Activated naive CD8-positive, alpha-beta T cell treated with anti-CD3 and anti-CD28 coated beads, Interleukin-2, amount 10 ng/mL, durations not matched to agents 7 days and 5 days (primary cell): ENCODE results near the gene TBXAS1. TPM values are rescaled to one million over a fixed set of nuclear protein-coding genes. Genes with fewer than 3 reads are reported as not detected.

ENCODE experiments used
- ATAC-seq: fragments of 150-1000 bp; cut with Tn5 transposase; one replicate; pipeline ENCODE4 v1.10.0; 2021; ENCODE audit warnings: low read depth, moderate library complexity
- POLR2A ChIA-PET: fragments of 350-600 bp; sonication (Branson Sonifier 250); formaldehyde crosslinking; loops from one replicate; lab custom pipeline; 2021; ENCODE audit warnings: antibody characterized with exemption; lab: Charles Lee
- DNase-seq: peaks from one replicate; pipeline ENCODE4 v3.0.0; 2021
- H3K27ac Mint-ChIP-seq: one replicate; pipeline ENCODE4 v1.8.0; 2022; ENCODE audit warnings: mild to moderate bottlenecking, mixed read lengths
- H3K27me3 Mint-ChIP-seq: one replicate; pipeline ENCODE4 v1.8.0; 2022; ENCODE audit warnings: mild to moderate bottlenecking, moderate library complexity, mixed read lengths
- H3K36me3 Mint-ChIP-seq: one replicate; pipeline ENCODE4 v1.8.0; 2021; ENCODE audit warnings: mild to moderate bottlenecking, mixed read lengths
- H3K4me1 Mint-ChIP-seq: one replicate; pipeline ENCODE4 v1.8.0; 2021; ENCODE audit warnings: mixed read lengths
- H3K4me3 Mint-ChIP-seq: one replicate; pipeline ENCODE4 v1.8.0; 2022; ENCODE audit warnings: mild to moderate bottlenecking, moderate library complexity, mixed read lengths
- H3K9me3 Mint-ChIP-seq: one replicate; pipeline ENCODE4 v1.8.0; 2021; ENCODE audit warnings: mixed read lengths
- total RNA-seq, 2 experiments: library from RNA; stranded (reverse); gene quantifications; one replicate each; pipeline ENCODE4 v1.2.3, GENCODE V29; 2021

Gene TBXAS1
- total RNA-seq, 2 experiments from 2014 or later, result 2.1 to 3.0 TPM

DNA sequence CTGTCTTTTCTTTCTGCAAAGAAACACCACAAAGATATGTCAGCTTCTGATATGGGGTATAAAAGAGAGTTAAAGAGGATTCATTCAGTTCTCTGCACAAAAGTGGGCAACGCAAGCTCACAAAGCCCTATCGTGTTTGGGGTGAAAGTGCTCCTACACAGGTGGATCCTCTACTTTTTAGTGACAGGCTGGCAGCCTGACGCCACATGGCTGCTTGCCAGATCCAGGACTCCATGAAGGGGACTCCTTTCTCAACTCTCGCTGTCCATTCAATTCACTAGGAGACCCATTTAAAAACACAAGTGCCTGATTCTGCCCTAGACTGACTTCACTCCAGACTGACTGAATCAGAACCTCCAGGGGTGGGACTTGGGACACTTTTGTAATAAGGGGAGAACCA lies 225.7 kb downstream of the TBXAS1 start:
- peak overlapping the region; percentile 13 for H3K27ac Mint-ChIP-seq
- H3K36me3 Mint-ChIP-seq, result peaks cover 41% of the 10 kb centered on the region
- no peaks in the 10 kb centered on the region for H3K9me3 Mint-ChIP-seq
- POLR2A ChIA-PET, result interaction anchor here (0.7 kb wide), 1 partner anchor 419 kb away, joined by 3 read pairs; no protein-coding TSS in a partner anchor
- ATAC-seq (no peak), DNase-seq (no peak)
- H3K4me1 Mint-ChIP-seq, result peaks cover 49% of the 10 kb centered on the region
- H3K27me3 Mint-ChIP-seq, result no peaks in the 10 kb centered on the region
- H3K4me3 Mint-ChIP-seq, result no peak overlapping the region

- POLR2A ChIA-PET, result no interaction called here
- H3K4me1 Mint-ChIP-seq, result peaks cover 60% of the 10 kb centered on the region
- H3K36me3 Mint-ChIP-seq, result peaks cover 46% of the 10 kb centered on the region
- no peaks in the 10 kb centered on the region for H3K9me3 Mint-ChIP-seq
- DNase-seq, result no peak
- no peak overlapping the region for H3K4me3 Mint-ChIP-seq
- peak overlapping the region; percentile 2 for H3K27ac Mint-ChIP-seq
- ATAC-seq, result no peak
- no peaks in the 10 kb centered on the region for H3K27me3 Mint-ChIP-seq
Measured at GRCh38 chr7:140055833-140056232, 226.8 kb downstream of the TBXAS1 start.

GRCh38 chr7:140056431-140057142 lies 227.5 kb downstream of the TBXAS1 start:
- Mint-ChIP-seq H3K4me3 (no peak overlapping the region), H3K27ac (no peak overlapping the region)
- POLR2A ChIA-PET, result no interaction called here

GRCh38 chr7:140057143-140057535 lies 228.1 kb downstream of the TBXAS1 start:
- peaks cover 67% of the 10 kb centered on the region for H3K4me1 Mint-ChIP-seq
- no peak overlapping the region for H3K27ac Mint-ChIP-seq
- no peak for ATAC-seq
- H3K27me3 Mint-ChIP-seq, result no peaks in the 10 kb centered on the region
- H3K36me3 Mint-ChIP-seq, result peaks cover 49% of the 10 kb centered on the region
- no peaks in the 10 kb centered on the region for H3K9me3 Mint-ChIP-seq
- H3K4me3 Mint-ChIP-seq, result no peak overlapping the region
- POLR2A ChIA-PET, result no interaction called here
- DNase-seq, result no peak

More at GRCh38 chr7:140056431-140057142, 227.5 kb downstream of the TBXAS1 start:
- H3K4me1 Mint-ChIP-seq, result peaks cover 66% of the 10 kb centered on the region
- DNase-seq (no peak), ATAC-seq (no peak)
- no peaks in the 10 kb centered on the region for H3K9me3 Mint-ChIP-seq
- H3K36me3 Mint-ChIP-seq, result peaks cover 51% of the 10 kb centered on the region
- no peaks in the 10 kb centered on the region for H3K27me3 Mint-ChIP-seq

GRCh38 chr7:140058517-140058916 lies 229.5 kb downstream of the TBXAS1 start:
- POLR2A ChIA-PET, result no interaction called here
- Mint-ChIP-seq H3K27ac (peak overlapping the region; percentile 44), H3K4me1 (peaks cover 63% of the 10 kb centered on the region), H3K4me3 (peak overlapping the region; percentile 63), H3K9me3 (no peaks in the 10 kb centered on the region), H3K27me3 (no peaks in the 10 kb centered on the region), H3K36me3 (peaks cover 40% of the 10 kb centered on the region)
- ATAC-seq (no peak), DNase-seq (no peak)

- H3K27me3 Mint-ChIP-seq, result no peaks in the 10 kb centered on the region
- H3K36me3 Mint-ChIP-seq, result peaks cover 35% of the 10 kb centered on the region
- H3K4me1 Mint-ChIP-seq, result peaks cover 57% of the 10 kb centered on the region
- peak overlapping the region; percentile 95 for H3K4me3 Mint-ChIP-seq
- ATAC-seq (no peak), DNase-seq (no peak)
- H3K9me3 Mint-ChIP-seq, result no peaks in the 10 kb centered on the region
- peak overlapping the region; percentile 74 for H3K27ac Mint-ChIP-seq
- POLR2A ChIA-PET, result interaction anchor here (1.4 kb wide), 1 partner anchor 118 kb away, joined by 4 read pairs; the partner anchor contains the start of gene KDM7A
Measured at GRCh38 chr7:140059273-140060242, 230.5 kb downstream of the TBXAS1 start.

DNA sequence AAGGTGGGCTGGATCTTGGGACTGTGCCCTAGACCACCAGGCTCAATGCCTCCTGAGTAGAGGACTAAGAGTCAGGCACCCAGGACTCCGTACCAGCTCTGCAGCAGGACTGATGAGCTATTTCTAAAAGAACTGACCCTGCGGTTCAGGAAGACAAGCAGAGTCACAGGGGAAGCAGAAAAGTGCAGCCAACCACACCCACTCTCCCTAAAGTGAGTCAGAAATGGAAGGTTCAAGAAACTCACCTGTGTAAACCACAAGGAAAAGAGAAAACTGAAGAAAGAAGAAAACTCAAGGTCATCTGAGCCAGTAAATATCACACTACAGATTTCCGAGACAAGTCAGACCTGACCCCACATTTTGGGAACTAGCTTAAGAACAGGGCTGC lies 231.2 kb downstream of the TBXAS1 start:
- Mint-ChIP-seq H3K27ac (peak overlapping the region; percentile 95), H3K4me3 (peak overlapping the region; percentile 95), H3K4me1 (peaks cover 54% of the 10 kb centered on the region), H3K36me3 (peaks cover 31% of the 10 kb centered on the region), H3K9me3 (no peaks in the 10 kb centered on the region), H3K27me3 (no peaks in the 10 kb centered on the region)
- ATAC-seq, result no peak
- no peak for DNase-seq
- POLR2A ChIA-PET, result interaction anchor here (1.4 kb wide), 1 partner anchor 117 kb away, joined by 4 read pairs; the partner anchor contains the start of gene KDM7A

DNA sequence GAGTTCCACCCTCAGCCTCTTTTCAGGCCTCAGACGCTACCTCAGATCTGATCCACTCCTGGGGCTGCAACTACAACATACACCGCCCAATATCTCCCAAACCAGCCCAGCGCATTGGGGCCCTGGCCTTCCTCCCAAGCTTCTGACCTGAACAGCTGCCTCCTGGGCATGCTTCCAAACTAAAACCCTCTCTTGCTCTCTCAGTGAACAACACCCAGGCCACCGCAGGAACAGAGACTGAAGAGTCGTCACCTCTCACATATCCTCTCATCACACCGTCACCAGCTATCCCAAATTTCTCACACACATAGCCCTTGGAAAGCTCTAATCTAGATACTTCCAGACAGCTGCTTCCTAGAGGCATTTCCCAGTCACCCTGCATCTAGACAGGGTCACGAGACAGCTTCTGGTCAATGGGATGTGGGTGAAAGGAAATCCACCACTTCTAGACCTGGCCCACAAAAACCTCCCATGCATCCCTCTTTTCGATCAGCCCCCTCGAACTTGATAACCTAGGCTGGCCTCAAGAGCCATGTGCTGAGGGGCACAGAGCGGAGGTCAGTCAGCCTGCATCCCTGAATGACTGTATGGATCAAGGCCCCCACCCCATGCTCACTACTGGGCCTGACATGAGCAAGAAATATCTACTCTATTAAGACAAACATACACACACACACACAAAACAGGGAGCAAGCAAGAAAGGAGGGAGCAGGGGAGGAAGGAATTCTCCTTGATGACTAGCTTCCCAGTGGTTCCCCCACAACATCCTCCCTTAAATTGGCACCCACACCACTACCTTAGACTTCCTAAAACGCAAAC lies 231.9 kb downstream of the TBXAS1 start:
- Mint-ChIP-seq H3K27me3 (no peaks in the 10 kb centered on the region), H3K4me1 (peaks cover 47% of the 10 kb centered on the region), H3K36me3 (peaks cover 35% of the 10 kb centered on the region), H3K9me3 (peaks cover 5% of the 10 kb centered on the region), H3K27ac (peak overlapping the region; percentile 95), H3K4me3 (peak overlapping the region; percentile 95)
- no peak for DNase-seq
- ATAC-seq, result no peak
- POLR2A ChIA-PET, result no interaction called here

DNA sequence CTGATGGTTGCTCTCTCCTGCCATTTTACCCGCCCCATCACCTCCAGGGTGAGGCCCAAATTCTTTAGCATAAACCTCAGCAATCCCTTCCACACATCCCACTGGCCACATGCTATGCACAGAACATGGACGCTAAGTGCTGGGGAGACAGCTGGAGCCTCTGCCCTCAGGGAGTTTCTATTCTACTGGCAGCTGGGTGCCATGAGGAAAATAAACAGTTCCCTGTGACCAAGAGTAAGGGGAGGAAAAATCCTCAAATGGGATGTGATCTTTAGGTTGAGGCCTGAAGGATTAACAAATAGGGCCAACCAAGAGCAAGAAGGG lies 232.5 kb downstream of the TBXAS1 start:
- Mint-ChIP-seq H3K36me3 (peaks cover 39% of the 10 kb centered on the region), H3K4me1 (peaks cover 44% of the 10 kb centered on the region), H3K9me3 (peaks cover 9% of the 10 kb centered on the region), H3K27ac (peak overlapping the region; percentile 95), H3K27me3 (no peaks in the 10 kb centered on the region), H3K4me3 (peak overlapping the region; percentile 95)
- POLR2A ChIA-PET, result interaction anchor here (2.2 kb wide), 1 partner anchor 116 kb away, joined by 7 read pairs; the partner anchor contains the start of gene KDM7A
- DNase-seq, result no peak
- ATAC-seq, result no peak

GRCh38 chr7:140062118-140062527 lies 233.1 kb downstream of the TBXAS1 start:
- peaks cover 42% of the 10 kb centered on the region for H3K4me1 Mint-ChIP-seq
- DNase-seq, result no peak
- peaks cover 41% of the 10 kb centered on the region for H3K36me3 Mint-ChIP-seq
- peak overlapping the region; percentile 95 for H3K27ac Mint-ChIP-seq
- POLR2A ChIA-PET, result interaction anchor here (0.9 to 2.2 kb wide), 5 partner anchors 11 to 342 kb away, joined by 3 to 7 read pairs (median 4); partner anchors contain the start of genes KDM7A and RAB19
- H3K27me3 Mint-ChIP-seq, result no peaks in the 10 kb centered on the region
- peak overlapping the region; percentile 95 for H3K4me3 Mint-ChIP-seq
- peaks cover 13% of the 10 kb centered on the region for H3K9me3 Mint-ChIP-seq
- peak; percentile 31 for ATAC-seq

DNA sequence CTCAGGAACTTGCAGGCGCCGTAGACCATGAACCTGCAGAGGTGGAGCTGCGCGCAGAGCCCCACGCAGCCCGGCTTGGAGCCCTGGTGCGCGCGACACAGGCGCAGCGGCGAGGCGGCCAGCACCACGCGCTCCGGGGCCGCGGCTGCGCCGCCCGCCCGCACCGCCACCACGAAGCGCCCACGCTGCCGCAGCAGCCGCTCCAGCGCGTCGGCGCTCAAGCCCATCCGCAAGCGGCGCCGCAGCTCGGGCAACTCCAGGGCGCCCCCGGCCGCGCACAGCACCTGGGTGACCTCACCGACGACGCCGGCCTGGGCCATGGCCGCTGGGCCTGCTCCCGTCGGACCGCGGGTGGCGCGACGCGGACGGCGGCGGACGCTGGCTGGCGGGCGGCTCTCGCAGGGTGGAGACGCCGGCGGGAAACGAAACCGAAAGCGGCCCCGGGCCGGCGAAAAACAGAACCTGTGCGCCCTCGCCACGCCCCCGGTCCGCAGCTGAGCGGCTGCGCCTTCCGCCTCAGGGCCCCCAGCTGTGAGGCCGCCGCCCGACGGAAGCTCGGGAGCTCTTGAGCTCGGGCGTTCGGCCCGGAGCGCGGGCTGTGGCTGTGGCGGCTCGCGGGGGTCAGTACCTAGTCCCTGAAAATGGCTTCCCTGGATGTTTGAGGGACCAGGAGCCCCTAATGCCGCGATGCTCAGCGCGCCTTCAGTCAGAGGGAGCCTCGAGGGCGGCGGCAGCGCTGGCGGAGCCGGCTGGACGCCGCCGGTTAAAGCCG lies 233.7 kb downstream of the TBXAS1 start, which contains the start of gene PARP12:
TSS of gene PARP12 (minus strand) at position 424 of the 772 bp plus-strand sequence. CDS start at position 320, 104 bp downstream.
- DNase-seq (peak; percentile 95), ATAC-seq (peak; percentile 81)
- POLR2A ChIA-PET, result interaction anchor here (0.6 to 2.2 kb wide), 11 partner anchors 12 to 703 kb away, joined by 3 to 7 read pairs (median 3); partner anchors contain the start of genes KDM7A, LUC7L2 and RAB19
- Mint-ChIP-seq H3K4me3 (peak within 1 kb of the TSS; percentile 95), H3K27me3 (no peaks in the 10 kb centered on the region), H3K27ac (peak within 1 kb of the TSS; percentile 95), H3K36me3 (peaks cover 39% of the 10 kb centered on the region), H3K9me3 (peaks cover 17% of the 10 kb centered on the region), H3K4me1 (peaks cover 40% of the 10 kb centered on the region)

- no peak overlapping the region for H3K27ac Mint-ChIP-seq
- DNase-seq (no peak), ATAC-seq (no peak)
- H3K36me3 Mint-ChIP-seq, result peaks cover 28% of the 10 kb centered on the region
- peaks cover 2% of the 10 kb centered on the region for H3K27me3 Mint-ChIP-seq
- POLR2A ChIA-PET, result no interaction called here
- H3K4me1 Mint-ChIP-seq, result peaks cover 12% of the 10 kb centered on the region
- peaks cover 22% of the 10 kb centered on the region for H3K9me3 Mint-ChIP-seq
- H3K4me3 Mint-ChIP-seq, result no peak overlapping the region
Measured at GRCh38 chr7:140067052-140067451, 238.0 kb downstream of the TBXAS1 start.
